SU-DHL-6 (cell line): ENCODE results near the gene TUSC1.

Experiments used
- EZH2phosphoT487 ChIP-seq: fragments of 200-600 bp; sonication (generic), shearing (Covaris generic); conservative IDR thresholded peaks from 2 replicates; pipeline ENCODE4 v1.6.1; 2018; ENCODE audit warnings: mild to moderate bottlenecking, antibody characterized with exemption, low read length, moderate library complexity, mixed read lengths
- TF ChIP-seq, protein P1 (sequence below): fragments of 200-600 bp; sonication (generic); IDR thresholded peaks from one replicate; pipeline ENCODE4 v1.5.1; 2017; ENCODE audit warnings: antibody characterized with exemption, mild to moderate bottlenecking, low read length, moderate library complexity; ENCODE audit not compliant: insufficient read depth, poor library complexity, severe bottlenecking

DNA sequence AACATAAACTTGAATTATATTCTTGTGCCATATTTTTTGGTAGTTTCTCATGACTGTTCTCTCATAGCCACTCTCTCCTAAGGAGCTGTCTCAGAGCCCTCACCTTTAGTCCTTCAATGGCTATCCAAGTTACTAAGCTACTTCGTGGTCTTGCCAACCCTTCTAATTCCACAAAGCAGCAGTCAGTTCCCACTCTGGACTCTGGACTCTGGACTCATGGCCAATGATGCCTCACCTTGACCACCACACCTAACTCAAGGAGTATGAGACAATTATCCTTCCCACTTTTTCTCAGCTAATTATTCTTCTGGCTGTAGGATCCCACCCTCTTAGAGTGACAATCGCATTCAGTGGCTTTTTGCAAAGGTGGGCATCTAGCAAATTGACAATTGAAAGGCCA, 42.2 kb downstream of the TUSC1 start:
- TF ChIP-seq, protein P1, sequence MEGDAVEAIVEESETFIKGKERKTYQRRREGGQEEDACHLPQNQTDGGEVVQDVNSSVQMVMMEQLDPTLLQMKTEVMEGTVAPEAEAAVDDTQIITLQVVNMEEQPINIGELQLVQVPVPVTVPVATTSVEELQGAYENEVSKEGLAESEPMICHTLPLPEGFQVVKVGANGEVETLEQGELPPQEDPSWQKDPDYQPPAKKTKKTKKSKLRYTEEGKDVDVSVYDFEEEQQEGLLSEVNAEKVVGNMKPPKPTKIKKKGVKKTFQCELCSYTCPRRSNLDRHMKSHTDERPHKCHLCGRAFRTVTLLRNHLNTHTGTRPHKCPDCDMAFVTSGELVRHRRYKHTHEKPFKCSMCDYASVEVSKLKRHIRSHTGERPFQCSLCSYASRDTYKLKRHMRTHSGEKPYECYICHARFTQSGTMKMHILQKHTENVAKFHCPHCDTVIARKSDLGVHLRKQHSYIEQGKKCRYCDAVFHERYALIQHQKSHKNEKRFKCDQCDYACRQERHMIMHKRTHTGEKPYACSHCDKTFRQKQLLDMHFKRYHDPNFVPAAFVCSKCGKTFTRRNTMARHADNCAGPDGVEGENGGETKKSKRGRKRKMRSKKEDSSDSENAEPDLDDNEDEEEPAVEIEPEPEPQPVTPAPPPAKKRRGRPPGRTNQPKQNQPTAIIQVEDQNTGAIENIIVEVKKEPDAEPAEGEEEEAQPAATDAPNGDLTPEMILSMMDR: no peak
- TF ChIP-seq EZH2phosphoT487: no peak
